ENCODE results near the gene ZNF672.
"Not testable (repeated sequence)": the region's sequence is repeated elsewhere in the genome, so short reads cannot be mapped to it uniquely, and the experiment has no call there.

The ZNF672 gene

GRCh38 chr1:248837781-248838356 is at the start of gene ZNF672:
Gene ZNF672 (plus strand): TSS chr1:248838224. CDS start chr1:248847275, 9,051 bp downstream.
- DNase-seq = peak; percentile 59

GRCh38 chr1:248788327-248788726 is 49.7 kb upstream of the ZNF672 start:
- no peak for DNase-seq

- not testable (repeated sequence) for DNase-seq
Observed at GRCh38 chr1:248789337-248789736, 48.7 kb upstream of the ZNF672 start.

GRCh38 chr1:248790456-248790855 is 47.6 kb upstream of the ZNF672 start:
- DNase-seq = no peak

GRCh38 chr1:248791010-248791409 is 47.0 kb upstream of the ZNF672 start:
- DNase-seq = no peak

- DNase-seq = no peak
Observed at GRCh38 chr1:248792342-248792741, 45.7 kb upstream of the ZNF672 start.

- no peak for DNase-seq
Observed at GRCh38 chr1:248793592-248793991, 44.4 kb upstream of the ZNF672 start.

- not testable (repeated sequence) for DNase-seq
Observed at GRCh38 chr1:248794663-248795062, 43.4 kb upstream of the ZNF672 start.

- no peak for DNase-seq
Observed at GRCh38 chr1:248798791-248799190, 39.2 kb upstream of the ZNF672 start.

GRCh38 chr1:248800459-248800858 is 37.6 kb upstream of the ZNF672 start:
- no peak for DNase-seq

- DNase-seq = no peak
Observed at GRCh38 chr1:248802454-248802853, 35.6 kb upstream of the ZNF672 start.

- DNase-seq = not testable (repeated sequence)
Observed at GRCh38 chr1:248803501-248803900, 34.5 kb upstream of the ZNF672 start.

GRCh38 chr1:248804771-248805681 is 33.0 kb upstream of the ZNF672 start:
- no peak for DNase-seq

GRCh38 chr1:248805876-248806275 is 32.1 kb upstream of the ZNF672 start:
- no peak for DNase-seq

- DNase-seq = no peak
Observed at GRCh38 chr1:248807067-248807737, 30.8 kb upstream of the ZNF672 start.

- DNase-seq = no peak
Observed at GRCh38 chr1:248808876-248809275, 29.1 kb upstream of the ZNF672 start.

GRCh38 chr1:248810000-248810726 is 27.9 kb upstream of the ZNF672 start:
- DNase-seq = no peak

- DNase-seq = no peak
Observed at GRCh38 chr1:248810727-248811513, 27.1 kb upstream of the ZNF672 start.

- DNase-seq = no peak
Observed at GRCh38 chr1:248811514-248812490, 26.2 kb upstream of the ZNF672 start.

GRCh38 chr1:248812736-248813425 is 25.1 kb upstream of the ZNF672 start:
- no peak for DNase-seq
